HTERT RPE-1 (cell line): ENCODE results near the gene STUB1.
"Not testable (repeated sequence)": the region's sequence is repeated elsewhere in the genome, so short reads cannot be mapped to it uniquely, and the experiment has no call there.

Experiments used
- in situ Hi-C: fragments of 300-500 bp; cut with MboI; formaldehyde crosslinking; loops from 4 replicates; pipeline ENCODE4 v1.14.3; 2020; ENCODE audit warnings: low sequenced_read_pairs

The STUB1 gene

GRCh38 chr16:710500-711075 lies 30.4 kb downstream of the STUB1 start:
- in situ Hi-C loops = no loop called here

GRCh38 chr16:711084-711483 lies 30.9 kb downstream of the STUB1 start:
- in situ Hi-C loops = no loop called here

GRCh38 chr16:711548-712320 lies 31.5 kb downstream of the STUB1 start:
- in situ Hi-C loops = no loop called here

DNA sequence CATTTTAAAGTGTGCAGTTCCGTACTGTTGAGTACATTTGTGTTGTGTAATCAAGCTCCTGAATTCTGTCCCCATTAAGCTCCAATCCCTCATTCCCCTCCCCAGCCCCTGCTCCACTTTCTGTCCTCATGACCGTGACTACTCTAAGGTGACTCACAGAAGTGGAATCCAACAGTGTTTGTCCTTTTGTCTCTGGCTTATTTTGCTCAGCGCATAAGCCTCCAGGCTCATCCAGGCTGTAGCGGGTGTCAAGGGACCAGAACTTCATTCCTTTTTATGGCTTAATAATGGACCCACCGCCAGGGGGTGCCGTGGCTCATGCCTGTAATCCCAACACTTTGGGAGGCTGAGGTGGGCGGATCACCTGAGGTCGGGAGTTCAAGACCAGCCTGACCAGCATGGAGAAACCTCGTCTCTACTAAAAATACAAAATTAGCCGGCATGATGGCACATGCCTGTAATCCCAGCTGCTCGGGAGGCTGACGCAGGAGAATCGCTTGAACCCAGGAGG lies 32.6 kb downstream of the STUB1 start:
- in situ Hi-C loops = not testable (repeated sequence)

DNA sequence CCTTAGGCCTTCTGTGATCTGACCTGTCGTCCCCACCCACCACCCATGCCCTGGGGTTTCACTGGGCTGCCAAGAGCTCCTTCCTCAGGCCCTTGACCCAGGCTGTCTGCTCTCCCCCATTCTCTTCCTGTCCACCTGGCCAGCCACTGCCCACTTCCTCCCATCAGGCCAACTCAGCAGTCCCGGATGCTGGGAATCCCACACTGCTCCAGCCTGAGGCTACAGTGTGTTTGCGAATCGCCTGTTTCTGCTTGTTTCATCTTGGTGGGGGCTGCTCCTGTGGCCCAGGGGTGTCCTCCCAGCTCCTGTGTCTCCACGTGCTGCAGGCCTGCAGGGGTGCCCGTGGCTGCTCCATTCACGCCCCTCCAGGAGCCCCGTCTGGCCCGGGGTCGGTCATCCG lies 33.9 kb downstream of the STUB1 start:
- in situ Hi-C loops = no loop called here

GRCh38 chr16:714558-715476 lies 34.6 kb downstream of the STUB1 start, which contains the start of gene METRN:
TSS of gene METRN (plus strand) at chr16:715118. CDS start at chr16:715290, 172 bp downstream.
- in situ Hi-C loops = no loop called here

DNA sequence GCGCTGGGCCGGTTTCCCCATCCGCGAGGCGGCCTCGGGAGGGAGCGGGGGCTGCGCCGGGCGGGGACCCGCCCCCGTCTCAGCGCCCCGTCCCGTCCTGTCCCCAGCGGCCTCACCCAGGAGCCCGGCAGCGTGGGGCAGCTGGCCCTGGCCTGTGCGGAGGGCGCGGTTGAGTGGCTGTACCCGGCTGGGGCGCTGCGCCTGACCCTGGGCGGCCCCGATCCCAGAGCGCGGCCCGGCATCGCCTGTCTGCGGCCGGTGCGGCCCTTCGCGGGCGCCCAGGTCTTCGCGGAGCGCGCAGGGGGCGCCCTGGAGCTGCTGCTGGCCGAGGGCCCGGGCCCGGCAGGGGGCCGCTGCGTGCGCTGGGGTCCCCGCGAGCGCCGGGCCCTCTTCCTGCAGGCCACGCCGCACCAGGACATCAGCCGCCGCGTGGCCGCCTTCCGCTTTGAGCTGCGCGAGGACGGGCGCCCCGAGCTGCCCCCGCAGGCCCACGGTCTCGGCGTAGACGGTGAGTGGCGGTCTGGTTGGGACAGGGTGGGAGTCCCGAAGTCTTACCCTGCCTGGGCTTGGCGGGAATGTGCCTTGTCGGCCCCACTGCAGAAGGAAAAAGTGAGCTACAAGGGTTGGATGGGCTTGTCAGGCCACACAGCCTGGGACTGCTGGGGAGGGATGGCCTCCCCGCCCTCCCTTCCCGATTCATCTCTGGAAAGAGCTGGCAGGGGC lies 35.4 kb downstream of the STUB1 start:
- in situ Hi-C loops = no loop called here

GRCh38 chr16:716200-716568 lies 36.0 kb downstream of the STUB1 start:
- in situ Hi-C loops = no loop called here

- in situ Hi-C loops = no loop called here
These were observed 36.6 kb downstream of the STUB1 start for GRCh38 chr16:716768-717325.

DNA sequence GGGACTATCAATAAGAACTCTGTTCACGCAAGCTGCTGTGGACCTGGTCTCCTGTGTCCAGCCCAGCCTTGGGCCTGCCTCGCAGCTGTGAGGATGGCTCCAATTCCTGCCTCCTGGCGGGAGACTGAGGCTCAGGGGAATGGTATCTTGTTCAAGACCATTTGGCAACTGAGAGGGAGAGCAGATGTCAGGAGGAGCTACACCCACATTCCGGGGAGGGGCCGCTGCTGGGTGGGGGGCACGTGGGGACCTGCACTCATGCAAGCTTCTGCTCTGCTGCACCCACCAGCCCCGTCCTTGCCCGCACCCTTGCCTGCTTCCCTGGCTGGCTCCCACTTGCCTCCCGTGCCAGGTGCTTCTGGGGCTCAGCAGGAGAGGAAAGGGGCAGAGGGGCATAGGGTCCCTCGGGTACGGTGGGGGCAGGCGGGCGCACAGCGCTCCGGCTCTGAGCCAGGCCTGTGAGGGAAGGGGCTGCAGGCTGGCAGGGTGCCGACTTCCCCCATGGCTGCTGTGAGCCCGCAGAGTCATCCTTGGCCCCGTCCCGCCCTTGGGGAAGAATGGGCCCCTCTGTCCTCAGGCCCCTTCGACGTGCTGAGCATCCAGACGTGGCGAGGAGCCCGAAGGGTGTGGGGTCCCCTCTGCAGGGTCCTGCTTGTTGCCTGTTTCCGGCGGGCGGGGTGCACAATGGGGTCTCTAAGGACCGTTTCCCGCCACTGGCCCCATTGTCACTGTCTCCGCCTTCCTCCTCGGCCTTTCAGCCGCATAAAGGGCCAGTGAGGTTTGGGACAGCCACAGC lies 37.4 kb downstream of the STUB1 start:
- in situ Hi-C loops = no loop called here

DNA sequence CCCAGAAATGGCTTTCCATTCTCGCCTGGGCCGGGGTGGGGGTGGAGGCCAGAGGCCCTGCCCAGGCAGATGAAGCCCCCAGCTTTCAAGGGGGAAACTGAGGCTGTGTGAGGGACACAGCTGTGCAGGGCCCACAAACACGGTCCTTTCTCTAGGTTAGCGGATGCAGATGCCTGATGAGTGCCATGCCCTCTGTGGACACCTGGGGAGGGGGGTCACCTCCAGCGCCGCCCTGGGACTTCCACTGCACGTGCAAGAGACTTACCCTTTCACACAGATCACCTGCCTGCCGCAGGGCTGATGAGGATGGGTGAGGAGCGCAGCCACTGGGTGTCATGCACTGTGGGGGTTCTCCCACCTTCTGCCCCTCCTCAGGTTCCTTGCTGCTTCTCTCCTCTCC lies 38.2 kb downstream of the STUB1 start:
- in situ Hi-C loops = no loop called here

DNA sequence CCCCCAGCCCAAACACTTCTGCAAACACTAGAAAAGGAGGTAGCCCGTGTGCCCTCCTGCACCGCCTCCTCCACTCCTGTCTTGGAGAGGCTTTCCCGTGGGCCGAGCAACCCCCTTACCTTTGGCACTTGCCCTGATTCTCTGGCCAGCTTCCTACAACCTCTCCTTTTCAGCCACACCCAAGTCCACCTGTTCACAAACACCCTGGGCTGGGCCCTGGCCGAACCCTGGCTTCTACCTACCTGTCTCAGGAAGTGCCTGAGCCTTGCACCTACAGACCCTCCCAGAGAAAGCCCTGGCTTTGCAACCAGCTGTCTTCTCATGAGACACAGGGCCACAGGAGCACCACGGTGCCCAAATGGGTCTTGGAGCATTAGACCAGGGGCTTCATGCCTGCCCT lies 38.7 kb downstream of the STUB1 start:
- in situ Hi-C loops = no loop called here

DNA sequence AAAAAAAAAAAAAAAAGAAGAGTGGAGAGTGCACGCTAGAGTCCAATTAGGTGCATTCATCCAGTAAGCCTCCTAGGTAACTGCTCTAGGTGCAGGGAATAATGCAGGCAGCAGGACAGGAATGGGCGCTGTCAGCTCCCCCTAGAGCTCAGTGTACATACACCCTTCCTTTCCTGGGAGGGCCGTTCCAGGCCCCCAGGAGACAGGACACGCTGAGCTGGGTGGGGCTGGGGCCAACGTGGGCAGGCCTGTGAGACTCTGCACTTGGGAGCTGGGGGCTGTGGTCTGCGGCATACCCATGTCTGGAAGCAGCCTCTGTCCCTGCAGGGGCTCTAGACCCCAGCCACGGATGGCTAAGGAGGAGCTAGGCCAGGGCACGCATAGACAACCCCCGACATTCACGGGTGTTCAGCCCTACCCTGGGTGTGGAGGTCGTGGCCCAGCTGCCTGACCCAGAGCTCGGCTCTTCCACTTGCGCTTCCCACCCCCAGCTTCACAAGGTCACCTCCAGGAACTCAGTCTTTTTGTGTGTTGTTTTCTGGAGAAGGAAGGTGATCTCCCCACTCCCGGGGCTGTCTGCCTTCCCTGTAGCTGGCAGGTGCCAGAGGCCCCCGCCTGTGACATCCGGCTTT lies 39.7 kb downstream of the STUB1 start:
- in situ Hi-C loops = no loop called here

- in situ Hi-C loops = no loop called here
These were observed 40.3 kb downstream of the STUB1 start for GRCh38 chr16:720447-720989.

DNA sequence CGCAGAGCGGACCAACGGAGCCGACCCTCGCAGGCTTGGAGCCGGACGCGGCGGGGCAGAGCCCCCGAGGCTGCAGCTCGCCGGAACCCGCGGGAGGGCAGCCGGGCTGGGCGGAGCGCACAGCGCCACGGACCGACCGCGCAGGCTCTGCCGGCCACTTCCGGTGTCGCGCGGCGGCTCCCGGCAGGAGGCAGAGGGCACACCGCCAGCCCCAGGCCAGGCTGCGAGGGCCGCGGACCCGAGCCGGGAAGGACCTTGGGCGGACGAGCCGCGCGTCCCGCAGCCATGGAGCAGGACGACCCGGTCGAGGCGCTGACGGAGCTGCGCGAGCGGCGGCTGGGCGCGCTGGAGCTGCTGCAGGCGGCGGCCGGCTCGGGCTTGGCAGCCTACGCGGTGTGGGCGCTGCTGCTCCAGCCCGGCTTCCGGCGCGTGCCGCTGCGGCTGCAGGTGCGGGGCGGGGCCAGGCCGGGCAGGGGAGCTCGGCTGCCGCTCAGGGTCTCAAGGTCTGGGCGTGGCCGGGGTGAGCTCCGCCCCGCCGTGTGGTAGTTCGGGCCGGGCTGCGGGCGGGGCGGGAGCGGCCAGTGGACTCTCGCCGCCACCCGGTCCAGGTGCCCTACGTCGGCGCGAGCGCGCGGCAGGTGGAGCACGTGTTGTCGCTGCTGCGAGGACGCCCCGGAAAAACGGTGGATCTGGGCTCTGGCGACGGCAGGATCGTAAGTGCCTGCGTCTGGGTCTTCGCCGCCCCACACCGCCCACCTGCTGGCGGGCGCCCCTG lies 41.0 kb downstream of the STUB1 start, which contains the start of gene ANTKMT:
Gene ANTKMT, plus strand, starts transcription at position 157 of the 775 bp plus-strand sequence. Its CDS starts 129 bp downstream, at position 286.
- in situ Hi-C loops = no loop called here

- in situ Hi-C loops = no loop called here
These were observed 41.7 kb downstream of the STUB1 start for GRCh38 chr16:721765-722540.
